Thymus (tissue), 11 donors: ENCODE results near the gene TUBB4B. TPM values are rescaled to one million over a fixed set of nuclear protein-coding genes. Genes with fewer than 3 reads are reported as not detected.

Experiments used
- DNase-seq, 9 donors: peaks; one replicate each; pipeline ENCODE4 v3.0.0-alpha.2; 2013; ENCODE audit warnings: low spot score in 9 of 9, low read depth in 6 of 9, missing footprints in 1 of 9
- H3K27ac ChIP-seq, 2 donors: one replicate each; pipeline ENCODE4 v1.5.1; 2013; ENCODE audit warnings: control low read depth in 1 of 2, low read depth in 1 of 2, low read length in 1 of 2, mild to moderate bottlenecking in 1 of 2, moderate library complexity in 1 of 2
- H3K27me3 ChIP-seq, 2 donors: one replicate each; pipeline ENCODE4 v1.5.1; 2013; ENCODE audit warnings: low read length in 1 of 2; ENCODE audit not compliant: control insufficient read depth in 2 of 2, insufficient read depth in 1 of 2
- H3K36me3 ChIP-seq, 2 donors: one replicate each; pipeline ENCODE4 v1.5.1; 2013; ENCODE audit warnings: low read length in 1 of 2, mild to moderate bottlenecking in 1 of 2, moderate library complexity in 1 of 2; ENCODE audit not compliant: control insufficient read depth in 2 of 2, insufficient read depth in 2 of 2
- H3K4me1 ChIP-seq, 2 donors: one replicate each; pipeline ENCODE4 v1.5.1; 2013; ENCODE audit warnings: low read length in 2 of 2; ENCODE audit not compliant: control insufficient read depth in 2 of 2, insufficient read depth in 2 of 2
- H3K4me3 ChIP-seq, 2 donors: one replicate each; pipeline ENCODE4 v1.5.1; 2013; ENCODE audit warnings: low read length in 2 of 2, control low read depth in 1 of 2, mild to moderate bottlenecking in 1 of 2
- H3K9me3 ChIP-seq, 2 donors: one replicate each; pipeline ENCODE4 v1.5.1; 2013; ENCODE audit warnings: low read length in 1 of 2, mild to moderate bottlenecking in 1 of 2; ENCODE audit not compliant: control insufficient read depth in 2 of 2, insufficient read depth in 1 of 2
- WGBS: extraction: QIAGEN DNeasy Blood & Tissue Kit; methylation state at CpG from one replicate; pipeline ENCODE4 v1.1.7; 2013; 5-methylcytosine and 5-hydroxymethylcytosine counted together
- polyA plus RNA-seq: library from polyadenylated mRNA; stranded (reverse); fragments of 200-250 nt; gene quantifications from one replicate; pipeline ENCODE4 v1.2.3, GENCODE V29; 2013
- total RNA-seq: library from RNA; stranded (reverse); fragments of 120-200 nt; gene quantifications from one replicate; pipeline ENCODE4 v1.2.4, GENCODE V29; 2013
- donor health status: healthy.

The TUBB4B gene
- total and polyA plus RNA-seq, 2 donors: 104 to 166 TPM

GRCh38 chr9:137216188-137216965, 24.7 kb upstream of the TUBB4B start:
- 97% methylated on average over 30 of the region's 30 CpGs for WGBS
- H3K9me3 ChIP-seq: no peaks in the 10 kb centered on the region
- H3K36me3 ChIP-seq: peaks cover 23 to 40% of the 10 kb centered on the region in 2 donors
- no peak for DNase-seq
- H3K27ac ChIP-seq: peak overlapping the region in 1 of 2 donors; percentile 52
- no peak overlapping the region for H3K4me3 ChIP-seq
- H3K4me1 ChIP-seq: no peaks in the 10 kb centered on the region
- peaks cover 4 to 17% of the 10 kb centered on the region in 2 donors for H3K27me3 ChIP-seq

DNA sequence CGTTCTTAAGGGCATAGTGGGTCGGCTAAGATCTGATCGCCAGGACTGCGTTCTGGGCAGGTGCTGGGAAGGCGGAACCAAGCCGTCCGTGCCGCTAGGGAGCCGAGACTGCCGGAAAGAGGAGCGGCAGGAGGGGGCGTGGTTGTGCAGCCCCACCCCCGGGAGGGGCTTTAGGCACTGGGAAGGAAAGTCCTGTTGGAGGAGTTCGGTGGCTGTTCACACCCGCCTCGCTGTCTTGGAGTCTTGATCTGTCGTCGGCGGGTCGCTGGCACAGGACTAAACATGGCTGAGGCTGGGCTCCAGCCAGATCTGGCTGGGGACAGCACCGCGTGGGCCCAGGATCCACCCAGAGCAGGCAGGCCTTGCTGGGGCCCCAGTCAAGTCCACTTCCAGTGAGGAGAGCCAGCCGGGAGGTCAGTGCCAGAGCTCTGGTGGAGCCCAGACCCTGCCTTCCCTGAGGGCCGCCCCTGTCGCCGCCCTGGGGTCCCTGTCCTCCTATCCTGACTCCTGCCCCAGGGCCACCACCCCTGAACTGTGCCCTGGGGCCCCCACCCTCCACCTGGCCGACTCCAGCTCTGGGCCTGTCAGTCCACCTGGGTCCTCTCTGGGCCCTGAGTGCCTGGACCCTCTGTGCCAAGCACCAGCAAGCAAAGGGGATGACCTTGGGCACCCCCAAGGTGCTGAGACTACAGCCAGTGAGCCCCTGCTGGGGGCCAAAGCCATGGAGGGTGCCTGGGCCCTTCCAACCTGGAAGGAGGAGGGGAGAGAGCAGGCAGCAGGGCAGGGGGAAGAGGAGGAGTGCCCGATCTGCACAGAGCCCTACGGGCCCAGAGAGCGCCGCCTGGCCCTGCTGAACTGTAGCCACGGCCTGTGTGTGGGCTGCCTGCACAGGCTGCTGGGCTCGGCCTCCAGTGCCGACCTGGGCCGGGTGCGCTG, 23.5 kb upstream of the TUBB4B start:
- H3K4me1 ChIP-seq: peaks cover under 1 to 10% of the 10 kb centered on the region in 2 donors

GRCh38 chr9:137218212-137218753, 22.8 kb upstream of the TUBB4B start:
- Histone ChIP-seq H3K4me3 (no peak overlapping the region), H3K4me1 (peaks cover 7 to 14% of the 10 kb centered on the region in 2 donors), H3K9me3 (no peaks in the 10 kb centered on the region), H3K27me3 (peaks cover 19 to 32% of the 10 kb centered on the region in 2 donors), H3K36me3 (peaks cover 23 to 31% of the 10 kb centered on the region in 2 donors), H3K27ac (no peak overlapping the region)
- WGBS: 97% methylated on average over 30 of the region's 30 CpGs
- DNase-seq: no peak

More for the DNA sequence above, 23.5 kb upstream of the TUBB4B start:
- no peak overlapping the region for H3K4me3 ChIP-seq
- H3K27ac ChIP-seq: peak overlapping the region in 1 of 2 donors; percentile 46
- no peaks in the 10 kb centered on the region for H3K9me3 ChIP-seq
- peaks cover 16 to 26% of the 10 kb centered on the region in 2 donors for H3K27me3 ChIP-seq
- DNase-seq: no peak
- H3K36me3 ChIP-seq: peaks cover 23 to 38% of the 10 kb centered on the region in 2 donors
- 91% methylated on average over 36 of the region's 36 CpGs for WGBS

- H3K4me1 ChIP-seq: peaks cover 10 to 14% of the 10 kb centered on the region in 2 donors
- peaks cover 20 to 30% of the 10 kb centered on the region in 2 donors for H3K36me3 ChIP-seq
- DNase-seq: no peak
- H3K9me3 ChIP-seq: no peaks in the 10 kb centered on the region
- 95% methylated on average over 12 of the region's 12 CpGs for WGBS
- no peak overlapping the region for H3K27ac ChIP-seq
- H3K4me3 ChIP-seq: no peak overlapping the region
- peaks cover 19 to 32% of the 10 kb centered on the region in 2 donors for H3K27me3 ChIP-seq
Measured at GRCh38 chr9:137218754-137219271, 22.3 kb upstream of the TUBB4B start.

GRCh38 chr9:137219757-137220316, 21.2 kb upstream of the TUBB4B start:
- Histone ChIP-seq H3K4me1 (peaks cover 14 to 17% of the 10 kb centered on the region in 2 donors), H3K27ac (no peak overlapping the region)
- DNase-seq: no peak

DNA sequence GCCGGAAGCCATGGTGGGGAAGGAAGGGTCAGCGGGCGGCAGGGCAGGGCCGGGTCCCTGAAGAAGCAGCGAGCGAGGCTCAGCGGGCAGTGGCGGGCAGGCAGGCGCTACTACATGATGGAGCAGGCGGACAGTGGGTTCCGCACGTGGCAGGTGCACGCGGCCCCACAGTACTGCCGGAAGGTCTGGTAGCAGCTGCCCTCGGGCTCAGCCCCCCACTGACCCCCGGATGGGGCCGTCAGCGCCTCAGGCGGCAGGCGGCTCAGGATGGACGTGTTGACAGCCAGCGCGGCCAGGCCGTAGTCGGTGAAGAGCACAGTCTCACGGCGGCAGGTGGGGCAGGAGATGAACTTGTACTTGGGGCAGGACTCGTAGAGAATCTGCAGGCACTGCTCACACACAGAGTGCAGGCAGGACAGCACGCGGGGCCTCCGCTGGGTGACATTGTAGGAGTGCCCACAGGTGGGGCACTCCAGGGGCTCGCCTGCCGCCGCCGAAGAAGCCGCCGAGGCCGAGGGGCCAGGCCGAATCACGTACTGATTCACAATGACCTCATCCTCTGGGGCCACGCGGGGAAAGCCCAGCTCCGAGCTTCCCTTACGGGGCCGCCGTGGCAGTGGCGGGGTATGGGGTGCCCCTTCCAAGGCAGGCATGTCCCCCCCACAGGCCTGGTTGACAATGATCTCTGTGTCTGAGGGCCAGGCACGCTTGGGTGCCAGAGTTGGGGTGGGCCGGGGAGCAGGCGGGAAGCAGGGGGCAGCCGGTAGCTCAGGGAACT, 20.6 kb upstream of the TUBB4B start:
- peaks cover 8 to 17% of the 10 kb centered on the region in 2 donors for H3K36me3 ChIP-seq
- H3K4me1 ChIP-seq: peaks cover 14 to 17% of the 10 kb centered on the region in 2 donors
- WGBS: 97% methylated on average over 52 of the region's 52 CpGs
- no peak overlapping the region for H3K4me3 ChIP-seq
- H3K27ac ChIP-seq: no peak overlapping the region
- no peaks in the 10 kb centered on the region for H3K9me3 ChIP-seq
- H3K27me3 ChIP-seq: peaks cover 19 to 37% of the 10 kb centered on the region in 2 donors
- DNase-seq: no peak

More at GRCh38 chr9:137219757-137220316, 21.2 kb upstream of the TUBB4B start:
- peaks cover 19 to 32% of the 10 kb centered on the region in 2 donors for H3K27me3 ChIP-seq
- H3K36me3 ChIP-seq: peaks cover 10 to 24% of the 10 kb centered on the region in 2 donors
- WGBS: 98% methylated on average over 10 of the region's 10 CpGs
- H3K9me3 ChIP-seq: no peaks in the 10 kb centered on the region
- no peak overlapping the region for H3K4me3 ChIP-seq

DNA sequence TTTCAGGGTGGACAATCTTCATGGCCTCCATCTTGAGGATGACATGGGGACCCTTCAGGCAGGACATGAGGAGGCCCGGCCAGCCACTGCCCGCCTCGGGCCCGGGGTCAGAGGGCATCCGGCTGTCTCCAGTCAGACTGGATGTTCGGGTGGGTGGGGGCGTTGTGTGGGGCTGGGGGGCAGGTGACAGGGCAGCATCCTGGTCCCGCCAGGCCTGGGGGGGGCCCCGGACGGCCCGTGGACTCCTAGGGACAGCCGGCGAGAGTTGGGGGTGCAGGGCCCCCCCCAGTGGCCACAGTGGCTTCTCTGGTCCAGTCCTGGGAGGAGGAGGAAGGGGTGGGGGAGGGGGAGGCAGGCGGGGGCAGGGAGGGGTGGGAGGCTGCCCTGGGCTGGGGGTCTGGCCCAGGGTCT, 20.0 kb upstream of the TUBB4B start:
- peaks cover 4 to 12% of the 10 kb centered on the region in 2 donors for H3K36me3 ChIP-seq
- H3K27ac ChIP-seq: no peak overlapping the region
- DNase-seq: no peak
- H3K27me3 ChIP-seq: peaks cover 19 to 39% of the 10 kb centered on the region in 2 donors
- 95% methylated on average over 14 of the region's 14 CpGs for WGBS
- H3K4me3 ChIP-seq: no peak overlapping the region
- peaks cover 14 to 17% of the 10 kb centered on the region in 2 donors for H3K4me1 ChIP-seq
- H3K9me3 ChIP-seq: no peaks in the 10 kb centered on the region
